K562 (cell line): Measurements from ENCODE around the gene HNRNPA3. TPM values are rescaled to one million over a fixed set of nuclear protein-coding genes. Genes with fewer than 3 reads are reported as not detected.

Experiments
- ARID1B ChIP-seq: fragments of 450-650 bp; IDR thresholded peaks from 2 replicates; pipeline ENCODE4 v1.6.1; 2016; ENCODE audit warnings: antibody characterized with exemption, mild to moderate bottlenecking, inconsistent platforms
- ATF6 ChIP-seq: sonication (generic); formaldehyde crosslinking; IDR thresholded peaks from 2 replicates; pipeline ENCODE4 v1.4.0; 2020; ENCODE audit warnings: mild to moderate bottlenecking, missing genetic modification reagents
- MEIS2 ChIP-seq: fragments of 450-650 bp; IDR thresholded peaks from 2 replicates; pipeline ENCODE4 v1.6.1; 2014; ENCODE audit warnings: mild to moderate bottlenecking; ENCODE audit not compliant: partially characterized antibody
- RBFOX2 ChIP-seq: fragments of 200-400 bp; formaldehyde crosslinking; IDR thresholded peaks from 2 replicates; pipeline ENCODE4 v1.6.1; 2017; ENCODE audit warnings: low read depth, mild to moderate bottlenecking, low read length, moderate library complexity
- RFX1 ChIP-seq: fragments of 450-650 bp; IDR thresholded peaks from 2 replicates; pipeline ENCODE4 v1.6.1; 2016; ENCODE audit warnings: mild to moderate bottlenecking, moderate library complexity
- SMARCC2 ChIP-seq: fragments of 450-650 bp; IDR thresholded peaks from 2 replicates; pipeline ENCODE4 v1.6.1; 2017; ENCODE audit warnings: antibody characterized with exemption, moderate library complexity, mild to moderate bottlenecking, low read depth
- TEAD4 ChIP-seq, 2 experiments: sonication (generic) in 1 of 2; formaldehyde crosslinking in 1 of 2; IDR thresholded peaks; 2 replicates each; pipeline versions ENCODE4 v1.6.1 to v1.8.0; 2012 to 2022; ENCODE audit warnings: borderline replicate concordance in 1 of 2, inconsistent platforms in 1 of 2, low read length in 1 of 2, mild to moderate bottlenecking in 1 of 2, missing genetic modification reagents in 1 of 2
- ZBTB2 ChIP-seq: fragments of 450-650 bp; IDR thresholded peaks from 2 replicates; pipeline ENCODE4 v1.6.1; 2016; ENCODE audit warnings: antibody characterized with exemption
- ZBTB49 ChIP-seq: sonication (generic); formaldehyde crosslinking; IDR thresholded peaks from 2 replicates; pipeline ENCODE4 v1.8.0; 2022; ENCODE audit warnings: missing genetic modification reagents, mild to moderate bottlenecking, borderline replicate concordance
- ZNF785 ChIP-seq: fragments of 250-450 bp; sonication (Bioruptor Pico); IDR thresholded peaks from 2 replicates; pipeline ENCODE4 v1.4.0; 2020; ENCODE audit warnings: mild to moderate bottlenecking
- polyA plus RNA-seq, 8 experiments: library from polyadenylated mRNA; depleted of rRNA in 4 of 8; stranded (reverse) in 5 of 8; unstranded in 3 of 8; fragments of >200 nt; fragmentation: Nextera tagmentation in 2 of 8; fragmentation: Illumina TruSeq in 1 of 8; extraction: Ambion mirVana in 2 of 8; extraction: Trizol in 1 of 8; gene quantifications; 2 replicates each; pipeline versions ENCODE4 v1.2.1 to v1.2.3, GENCODE V29; 2011 to 2014; ENCODE audit warnings: inconsistent platforms in 1 of 8, missing spikeins in 1 of 8
- total RNA-seq, 7 experiments: library from RNA; depleted of rRNA in 6 of 7; stranded (reverse); fragments of >200 nt in 6 of 7; fragmentation: Illumina TruSeq in 2 of 7; extraction: Trizol in 2 of 7; gene quantifications; 2 replicates each; pipeline versions ENCODE4 v1.2.1 to v1.2.3, GENCODE V29; 2011 to 2021; ENCODE audit warnings: low replicate concordance in 1 of 7
- TF ChIP-seq, protein P1 (sequence below): IDR thresholded peaks from 2 replicates; pipeline ENCODE4 v1.6.1; 2014; ENCODE audit warnings: antibody characterized with exemption

The HNRNPA3 gene
- total and polyA plus RNA-seq, 9 of the 15 experiments (the other 6 are each of a cell fraction or from before 2014, with no cell fraction given), result 72.8 to 428 (median 192) TPM

DNA sequence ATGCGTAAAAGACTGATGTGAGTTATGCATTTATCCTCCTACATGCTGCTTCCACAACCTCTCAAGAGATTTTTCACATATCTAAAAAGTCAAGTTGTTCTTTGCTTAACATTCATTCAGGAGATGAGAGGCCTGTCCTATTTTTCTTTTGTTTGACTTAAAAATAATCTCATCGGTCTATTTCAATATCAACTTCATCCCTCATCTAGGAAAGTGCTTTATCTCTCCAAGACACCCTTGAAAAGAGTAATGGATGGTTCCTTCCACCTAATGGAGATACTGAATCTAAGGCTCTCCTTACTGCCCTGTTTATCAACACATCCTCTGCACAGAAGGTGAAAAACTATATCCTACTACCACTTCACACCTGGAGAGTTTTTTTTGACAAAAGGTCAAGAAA, 49.5 kb downstream of the HNRNPA3 start (continued):
- no peak for TF ChIP-seq ZBTB2
- peak; percentile 49 for TF ChIP-seq MEIS2
- TF ChIP-seq RBFOX2, result 0 out of 2 replicates have a peak, but pooled peaks have one; percentile 0
- TF ChIP-seq TEAD4 (IDR thresholded peaks at IDR 0.05; ENCODE audit: low read length), result peak; percentile 56
- no peak for TF ChIP-seq TEAD4 (CRISPR knock-in tag; IDR thresholded peaks at IDR 0.05; ENCODE audit: borderline replicate concordance)
- TF ChIP-seq ATF6 (CRISPR knock-in tag), result no peak
- 0 out of 2 replicates have a peak, but pooled peaks have one; percentile 14 for TF ChIP-seq SMARCC2
- TF ChIP-seq, protein P1, sequence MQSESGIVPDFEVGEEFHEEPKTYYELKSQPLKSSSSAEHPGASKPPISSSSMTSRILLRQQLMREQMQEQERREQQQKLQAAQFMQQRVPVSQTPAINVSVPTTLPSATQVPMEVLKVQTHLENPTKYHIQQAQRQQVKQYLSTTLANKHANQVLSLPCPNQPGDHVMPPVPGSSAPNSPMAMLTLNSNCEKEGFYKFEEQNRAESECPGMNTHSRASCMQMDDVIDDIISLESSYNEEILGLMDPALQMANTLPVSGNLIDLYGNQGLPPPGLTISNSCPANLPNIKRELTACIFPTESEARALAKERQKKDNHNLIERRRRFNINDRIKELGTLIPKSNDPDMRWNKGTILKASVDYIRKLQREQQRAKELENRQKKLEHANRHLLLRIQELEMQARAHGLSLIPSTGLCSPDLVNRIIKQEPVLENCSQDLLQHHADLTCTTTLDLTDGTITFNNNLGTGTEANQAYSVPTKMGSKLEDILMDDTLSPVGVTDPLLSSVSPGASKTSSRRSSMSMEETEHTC, result no peak
- TF ChIP-seq ZNF785 (CRISPR knock-in tag), result no peak
- no peak for TF ChIP-seq ZBTB49 (CRISPR knock-in tag)
- TF ChIP-seq RFX1, result no peak
- TF ChIP-seq ARID1B, result peak; percentile 61
- TF ChIP-seq, all 486 proteins: peak for 18
